Bone marrow (tissue), 2 donors: ENCODE measurements around the gene TK2.

Experiments used
- DNase-seq, 2 donors: peaks; one replicate each; lab custom pipeline; 2025; lab: John Stamatoyannopoulos, UW

The TK2 gene

DNA sequence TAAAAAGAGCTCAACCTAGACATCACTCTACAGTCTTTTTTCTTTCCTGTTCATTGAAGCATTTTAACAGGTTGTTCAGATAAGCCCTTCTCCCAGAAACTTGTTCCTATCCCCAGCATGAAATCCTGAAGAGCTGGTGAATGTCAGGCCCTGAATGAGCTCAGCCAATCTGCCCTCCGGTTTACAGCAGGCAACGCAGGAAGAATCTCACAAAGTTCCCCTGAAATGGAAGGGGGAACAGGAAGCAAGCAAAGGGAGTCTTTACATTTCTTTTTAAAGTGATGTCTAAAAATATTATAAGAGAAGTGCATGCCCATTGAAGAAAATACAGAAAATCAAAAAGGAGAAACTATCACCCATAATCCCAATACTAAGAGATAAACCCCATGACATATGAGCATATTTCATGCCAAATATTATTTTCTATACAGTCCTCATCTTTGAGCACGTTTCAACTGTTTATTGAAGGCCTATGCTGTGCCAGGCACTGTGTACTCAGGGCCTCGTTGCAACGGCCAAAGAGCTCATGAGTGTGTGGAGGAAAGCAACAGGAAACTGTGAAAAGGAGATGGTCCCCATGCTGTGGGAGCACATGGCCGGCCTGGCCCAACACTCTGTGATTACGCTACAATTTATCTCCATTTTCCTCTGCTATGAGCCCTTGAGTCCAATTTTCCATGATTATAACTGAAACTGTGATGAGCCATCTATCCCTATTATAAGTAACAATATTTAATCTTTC lies 5.7 kb downstream of the TK2 start:
- DNase-seq = no peak

DNA sequence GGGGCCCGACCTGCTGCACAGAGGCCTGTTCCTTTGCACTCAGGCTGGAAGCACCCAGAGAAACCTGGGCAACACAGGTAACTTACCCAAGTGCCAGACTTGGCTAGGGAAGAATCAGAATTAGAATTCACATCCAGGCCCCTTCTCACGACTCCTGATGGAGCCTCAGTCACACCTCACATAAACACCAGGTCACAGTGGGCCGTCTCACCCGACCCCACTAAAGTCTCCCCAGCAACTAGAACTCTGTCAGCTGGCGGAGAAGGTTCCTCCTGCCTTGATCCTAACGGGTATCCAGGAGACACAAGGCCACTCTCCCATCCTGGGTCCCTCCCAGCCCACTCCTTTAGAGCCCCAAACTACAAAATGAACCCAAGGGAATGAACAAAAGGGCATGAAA lies 6.4 kb downstream of the TK2 start:
- no peak for DNase-seq

DNA sequence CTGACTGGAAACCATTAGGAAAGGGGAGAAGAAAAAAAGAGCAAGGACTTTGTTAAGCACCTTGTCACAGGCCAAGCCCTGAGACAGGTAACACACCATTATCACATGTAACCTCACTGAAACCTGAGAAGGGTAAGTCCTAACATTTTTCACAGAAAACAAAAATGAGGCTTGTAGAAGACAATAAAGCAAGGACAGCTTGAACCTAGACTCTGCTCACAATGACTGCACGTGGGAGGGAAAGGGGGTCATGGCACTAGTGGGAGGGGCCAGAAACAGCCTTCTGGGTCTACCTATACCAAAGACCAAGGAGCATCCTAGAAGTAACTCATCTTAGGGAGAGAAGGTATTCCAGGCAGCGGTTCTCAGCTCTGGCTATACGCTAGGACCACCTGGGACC lies 7.5 kb downstream of the TK2 start:
- no peak for DNase-seq

DNA sequence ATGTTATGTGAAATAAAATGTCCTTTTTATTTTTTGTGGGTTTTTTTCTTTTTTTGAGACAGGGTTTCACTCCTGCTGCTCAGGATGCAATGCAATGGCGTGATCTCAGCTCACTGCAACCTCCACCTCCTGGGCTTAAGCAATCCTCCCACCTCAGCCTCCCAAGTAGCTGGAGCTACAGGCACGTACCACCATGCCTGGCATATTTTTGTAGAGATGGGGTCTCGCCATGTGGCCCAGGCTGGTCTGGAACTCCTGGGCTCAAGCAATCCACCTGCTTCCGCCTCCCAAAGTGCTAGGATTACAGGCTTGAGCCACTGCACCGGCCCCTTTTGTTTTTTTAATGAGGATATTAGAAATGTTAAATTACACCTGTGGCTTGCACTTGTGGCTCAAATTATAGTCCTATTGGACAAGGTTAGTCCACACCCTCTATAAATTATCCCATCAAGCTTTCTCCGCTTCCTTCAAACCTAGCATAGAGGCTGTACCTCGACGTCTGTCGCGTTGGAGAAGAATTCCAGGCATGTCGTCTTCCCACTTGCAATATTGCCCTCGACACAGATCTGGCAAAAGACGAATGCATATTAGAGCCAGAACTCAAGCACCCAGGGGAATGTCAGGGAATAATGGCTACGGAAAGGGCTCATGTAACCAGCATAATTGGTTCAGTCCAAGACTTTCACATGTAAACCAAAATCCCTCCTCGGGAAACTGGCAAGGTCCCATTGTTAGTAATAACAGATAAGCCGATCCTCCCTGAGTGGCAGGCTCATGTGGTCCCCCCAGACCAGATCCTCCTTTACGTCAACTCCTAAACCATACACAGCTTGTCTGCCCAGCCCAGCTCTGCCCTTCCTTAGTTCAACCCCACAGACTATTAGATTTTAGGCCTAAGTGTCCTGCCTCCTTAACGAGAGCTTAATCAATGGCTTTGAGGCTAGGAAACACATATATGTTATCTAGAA lies 8.2 kb downstream of the TK2 start:
- DNase-seq = no peak

DNA sequence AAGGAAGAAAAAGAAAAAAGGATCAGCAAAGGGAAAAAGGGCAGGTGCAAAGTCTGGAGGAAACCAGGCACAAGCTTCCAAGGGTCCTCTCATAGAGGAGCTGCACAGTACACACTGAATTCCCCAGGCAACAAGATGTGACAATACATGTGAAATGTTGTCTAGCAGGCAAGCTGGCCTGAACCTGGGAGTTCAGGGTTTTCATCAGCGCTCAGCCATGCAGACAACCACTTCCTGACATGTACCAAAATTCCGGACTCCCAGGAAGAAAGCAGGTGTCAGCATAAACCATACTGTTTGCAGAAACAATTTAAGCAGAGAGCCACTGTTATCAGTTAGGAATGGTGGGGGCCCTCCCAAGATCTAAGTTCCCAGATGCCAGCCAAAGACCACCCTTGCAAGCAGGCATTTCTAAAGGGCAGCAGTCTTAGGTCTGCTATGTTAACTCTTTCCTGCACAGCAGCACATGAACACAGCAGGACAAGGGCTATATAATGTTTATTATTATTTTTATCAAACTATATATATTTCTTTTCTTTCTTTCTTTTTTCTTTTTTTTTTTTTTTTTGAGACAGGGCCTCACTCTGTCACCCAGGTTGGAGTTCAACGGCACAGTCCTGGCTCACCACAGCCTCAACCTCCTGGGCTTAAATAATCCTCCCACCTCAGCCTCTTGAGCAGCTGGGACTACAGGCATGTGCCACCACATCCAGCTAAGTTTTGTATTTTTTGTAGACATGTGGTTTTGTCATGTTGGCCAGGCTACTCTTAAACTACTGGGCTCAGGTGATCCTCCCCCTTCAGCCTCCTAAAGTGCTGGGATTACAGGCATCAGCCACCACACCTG lies 10.1 kb downstream of the TK2 start:
- DNase-seq = no peak

DNA sequence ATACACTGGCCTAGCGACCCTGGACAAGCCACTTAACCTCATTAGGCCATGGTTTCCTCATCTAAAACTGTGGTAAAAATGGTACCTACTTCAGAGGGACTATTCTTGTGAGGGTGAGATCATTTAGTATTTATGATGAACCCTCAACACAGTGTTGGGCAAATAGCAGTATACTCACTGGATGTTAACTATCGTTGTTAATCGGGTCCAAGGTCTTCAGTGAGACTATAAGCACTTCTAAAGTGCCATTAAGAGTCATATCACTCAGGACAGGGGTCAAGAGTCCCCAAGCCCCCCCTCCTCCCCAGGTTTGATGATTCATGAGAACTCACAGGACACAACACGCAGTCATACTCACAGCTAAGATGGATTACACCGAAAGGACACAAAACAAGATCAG lies 11.0 kb downstream of the TK2 start:
- DNase-seq = no peak

DNA sequence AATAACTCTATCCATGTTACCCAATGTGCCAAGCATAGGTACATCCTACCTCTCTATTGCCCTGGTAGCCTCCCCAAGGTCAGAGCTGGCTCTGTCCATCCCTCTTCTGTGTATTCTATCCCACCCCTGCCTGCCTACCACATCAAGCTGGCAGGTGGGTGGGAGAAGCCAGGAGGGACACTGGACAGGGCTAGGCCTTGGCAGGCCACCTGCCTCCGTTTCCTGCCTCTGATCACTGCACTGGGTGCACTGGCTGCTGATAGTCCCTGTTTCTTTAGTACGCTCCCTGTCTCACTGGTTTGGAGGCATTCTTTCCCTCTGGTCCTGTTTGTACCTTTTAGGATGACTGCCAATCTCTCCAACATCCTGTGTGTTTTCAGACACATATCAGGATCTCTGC lies 12.7 kb downstream of the TK2 start:
- no peak for DNase-seq

DNA sequence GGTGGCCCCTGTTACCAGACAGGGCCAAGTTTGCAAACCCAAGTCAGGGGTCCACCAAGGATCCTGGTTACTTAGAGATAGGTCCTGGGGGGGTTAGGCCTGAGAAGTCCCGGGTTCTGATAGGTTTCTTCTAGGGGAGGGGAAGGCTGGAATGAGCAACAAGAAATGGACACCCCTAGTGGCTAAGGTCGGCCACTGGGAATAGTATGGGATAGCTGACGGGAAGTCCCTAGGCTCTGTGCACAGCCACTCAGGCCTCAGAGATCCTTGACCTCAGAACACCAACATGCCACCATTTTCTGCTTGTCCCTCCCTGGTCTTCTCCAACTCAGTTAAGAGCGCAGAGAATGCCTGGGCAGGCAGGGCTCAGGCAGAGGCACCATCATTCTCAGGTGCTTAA lies 13.4 kb downstream of the TK2 start:
- no peak for DNase-seq

DNA sequence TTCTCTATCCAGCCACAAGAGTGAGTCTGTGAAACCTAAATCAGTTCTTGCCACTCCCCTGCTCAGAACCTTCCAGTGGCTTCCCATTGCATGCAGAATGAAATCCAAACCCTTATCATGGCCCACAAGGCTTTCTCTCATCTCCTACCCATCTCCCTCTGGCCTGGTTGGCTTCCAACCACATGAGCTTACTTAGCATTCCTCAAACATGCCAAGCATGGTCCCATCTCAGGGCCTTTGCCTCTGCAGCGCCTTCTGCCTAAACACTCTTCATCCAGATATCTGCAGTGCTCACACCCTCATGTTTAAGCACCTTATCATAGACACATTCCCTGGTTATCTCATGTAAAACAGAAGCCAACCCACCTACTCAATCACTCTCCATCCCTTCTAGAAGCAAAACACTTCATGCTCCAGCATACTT lies 15.5 kb downstream of the TK2 start:
- no peak for DNase-seq

DNA sequence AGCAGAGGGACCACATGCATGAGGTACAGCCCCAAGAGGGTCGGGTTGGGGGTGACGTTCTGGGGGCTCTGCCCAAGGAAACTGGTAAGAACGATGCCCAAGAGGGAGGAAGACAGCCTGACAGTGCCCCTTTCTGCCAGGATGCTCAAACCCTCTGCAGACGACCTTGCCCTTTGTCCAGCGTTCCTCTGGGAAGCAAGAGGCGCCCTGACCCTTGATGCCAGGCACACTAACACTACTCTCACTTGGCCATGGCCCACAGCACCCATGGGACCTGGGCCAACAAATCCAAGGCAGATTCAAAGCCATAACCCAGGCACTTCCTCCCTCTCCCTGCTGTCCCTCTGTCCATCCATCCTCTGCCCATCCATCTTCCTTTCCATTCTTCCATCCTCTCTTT lies 20.4 kb downstream of the TK2 start:
- no peak for DNase-seq

DNA sequence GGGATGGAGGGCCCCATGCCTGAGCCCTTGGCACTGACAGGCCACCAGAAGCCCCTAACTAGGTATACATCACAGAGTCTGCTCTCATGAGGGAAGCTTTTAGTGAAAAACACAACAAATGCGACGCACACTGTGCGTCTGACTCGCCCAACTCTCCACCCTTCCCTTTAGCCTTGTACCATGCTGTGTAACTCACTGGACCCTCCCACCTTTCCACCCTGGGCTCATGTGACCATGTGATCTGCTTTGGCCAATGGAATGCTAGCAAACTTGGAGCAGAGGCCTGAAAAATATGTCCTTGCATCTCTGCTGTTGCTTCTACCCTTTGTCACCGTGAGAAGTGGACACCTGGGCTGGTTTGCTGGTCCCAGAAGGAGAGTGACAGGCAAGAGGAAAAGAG lies 21.6 kb downstream of the TK2 start:
- no peak for DNase-seq

DNA sequence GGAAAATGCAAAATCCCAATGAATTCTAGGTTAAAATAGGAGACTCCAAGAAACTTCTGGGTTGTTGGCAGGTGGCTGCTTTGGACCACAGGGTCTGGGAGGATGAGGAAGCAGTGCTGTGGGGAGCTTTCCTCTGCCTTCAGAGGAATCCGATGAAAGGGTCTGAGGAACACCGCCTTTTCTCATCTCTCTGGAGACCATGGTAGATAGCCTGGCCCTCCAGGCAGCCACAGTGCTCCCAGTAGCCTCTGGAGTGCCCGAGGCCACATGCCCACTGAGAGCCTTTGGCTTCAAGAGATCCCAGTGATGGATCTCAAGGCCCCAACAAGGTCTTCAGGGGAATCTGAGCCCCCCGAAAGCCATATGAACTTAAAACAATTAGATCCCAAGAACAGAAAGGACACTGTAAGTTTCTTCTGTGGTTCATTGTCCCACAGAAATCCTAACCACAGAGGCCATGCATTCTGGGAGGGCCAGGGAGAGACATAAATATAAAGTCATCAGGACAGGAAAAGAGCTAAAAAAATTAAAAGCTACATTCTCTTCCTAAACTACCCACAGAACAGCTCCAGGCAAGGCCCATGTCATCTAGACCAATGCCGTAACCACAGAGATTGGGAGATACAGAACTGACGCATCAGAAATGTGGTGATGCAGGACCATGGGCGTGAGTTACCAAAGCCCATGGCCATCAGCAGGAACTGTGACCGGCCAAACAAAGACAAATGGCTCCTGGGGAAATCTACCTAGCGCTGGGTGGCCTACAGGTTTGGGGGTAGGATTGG lies 24.3 kb downstream of the TK2 start:
- DNase-seq = peak in 1 of 2 donors; percentile 37

DNA sequence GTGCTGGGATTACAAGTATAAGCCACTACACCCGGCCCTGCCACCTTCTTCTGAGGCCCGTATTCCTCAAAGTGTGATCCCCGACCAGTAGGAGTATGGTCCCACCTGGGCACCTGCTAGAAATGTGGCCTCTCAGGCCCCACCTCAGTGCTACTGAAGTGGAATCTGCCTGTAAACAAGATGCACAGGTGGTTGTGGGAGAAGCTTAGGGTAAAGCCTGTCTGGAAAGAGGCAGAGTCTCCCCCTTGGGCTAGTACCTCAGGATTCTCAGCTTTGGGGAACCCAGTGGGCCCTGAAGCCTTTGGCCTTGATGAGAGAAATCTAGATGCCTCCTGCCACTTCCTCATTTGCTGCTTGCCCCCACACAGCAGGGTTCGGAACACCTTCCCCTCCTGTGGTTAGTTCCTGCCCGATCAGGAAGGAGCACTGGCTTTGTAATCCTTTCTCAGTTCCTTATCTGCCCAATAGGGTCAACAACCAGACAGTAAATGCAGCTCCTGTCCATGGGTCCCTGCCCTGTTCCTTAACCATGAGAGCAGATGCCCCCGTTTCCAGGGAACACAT lies 25.2 kb downstream of the TK2 start:
- DNase-seq = peak; percentile 32 to 96

DNA sequence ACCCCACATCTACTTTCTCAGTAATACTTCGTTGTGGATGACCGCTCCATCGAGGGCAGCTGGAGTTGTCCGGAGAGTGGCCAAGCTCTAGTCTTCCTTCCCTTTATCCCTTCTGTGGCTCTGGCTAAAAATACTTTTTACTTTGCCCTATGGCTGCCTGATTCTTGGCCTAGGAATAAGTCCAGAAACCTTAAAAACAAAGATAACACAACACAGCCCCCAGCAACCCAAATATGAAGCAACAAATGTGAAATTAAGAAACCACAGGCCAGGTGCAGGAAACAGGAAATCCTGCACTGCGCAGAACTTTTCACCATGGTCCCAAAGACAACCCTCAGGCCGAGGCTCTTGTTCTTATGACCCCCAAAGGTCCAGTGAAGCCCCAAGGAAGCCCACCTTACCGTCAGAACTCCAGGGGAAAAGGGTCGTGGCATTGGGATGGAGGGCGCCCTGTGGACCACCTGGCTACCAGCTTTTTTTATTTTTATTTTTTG lies 26.0 kb downstream of the TK2 start:
- peak in 1 of 2 donors; percentile 78 for DNase-seq

DNA sequence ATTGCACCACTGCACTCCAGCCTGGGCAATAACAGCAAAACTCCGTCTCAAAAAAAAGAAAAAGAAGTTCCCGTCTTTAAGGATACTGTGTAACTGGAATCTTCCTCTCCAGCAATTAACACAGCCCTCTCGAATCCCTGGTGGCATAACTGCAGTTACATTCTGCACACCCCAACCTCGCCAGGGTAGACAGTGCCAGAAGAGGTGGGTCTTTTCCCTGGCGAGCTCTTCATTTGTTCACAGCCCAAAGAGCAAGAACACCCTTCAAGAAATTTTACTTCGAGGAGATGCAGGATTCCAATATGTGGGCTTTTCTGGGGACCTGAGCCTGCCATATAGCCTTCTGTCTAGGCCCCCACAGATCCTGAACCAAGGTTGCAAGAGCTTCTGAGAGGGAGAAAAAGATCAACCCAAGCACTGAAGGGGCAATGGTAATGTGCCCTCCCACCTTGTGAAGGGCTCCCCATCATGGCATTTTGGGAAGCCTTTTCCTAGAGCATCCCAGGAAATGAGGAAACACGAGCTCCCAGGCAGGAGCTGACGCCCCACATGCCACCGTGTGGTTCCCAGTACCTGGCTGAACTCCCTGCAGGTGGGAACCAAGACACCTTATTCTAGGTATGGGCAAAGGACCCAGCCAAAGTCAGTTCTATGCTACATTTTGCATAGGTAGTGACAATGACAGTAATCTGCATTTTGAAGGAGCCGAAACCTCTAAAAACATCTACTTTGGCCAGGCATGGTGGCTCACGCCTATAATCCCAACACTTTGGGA lies 26.9 kb downstream of the TK2 start:
- no peak for DNase-seq

DNA sequence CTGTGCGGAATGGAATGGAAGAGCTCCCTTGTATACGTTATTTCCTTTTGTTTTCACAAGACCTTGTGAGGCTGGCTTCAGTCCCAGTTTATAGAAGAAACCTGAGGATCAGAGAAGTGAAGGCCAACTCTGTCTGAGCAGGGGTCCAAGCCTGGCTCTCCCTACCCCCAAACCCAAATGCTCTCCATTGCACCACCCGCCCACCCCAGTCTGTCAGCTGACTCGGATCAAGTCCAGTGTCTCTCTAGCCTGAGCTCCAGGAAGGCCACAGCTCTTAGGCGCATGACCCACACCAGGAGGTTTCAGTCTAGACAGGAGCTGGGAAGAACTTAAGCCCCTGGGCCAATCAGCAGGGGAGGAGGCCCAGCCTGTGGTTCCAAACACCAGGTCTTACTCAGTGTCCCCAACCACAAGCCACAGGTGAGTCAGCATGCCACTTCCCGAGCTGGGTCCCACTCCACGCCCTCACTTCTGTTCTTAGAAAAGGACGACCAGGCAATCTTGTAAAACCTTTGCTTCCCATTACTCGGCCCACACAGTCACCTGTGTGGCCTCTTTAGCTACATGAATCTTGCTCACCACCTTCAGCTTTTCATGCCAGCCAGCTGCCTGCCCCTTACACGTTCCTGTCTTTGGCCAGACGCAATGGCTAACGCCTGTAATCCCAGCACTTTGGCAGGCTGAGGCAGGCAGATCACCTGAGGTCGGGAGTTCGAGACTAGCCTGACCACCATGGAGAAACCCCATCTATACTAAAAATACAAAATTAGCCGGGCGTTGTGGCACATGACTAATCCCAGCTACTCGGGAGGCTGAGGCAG lies 27.8 kb downstream of the TK2 start:
- DNase-seq = peak; percentile 47 to 86

DNA sequence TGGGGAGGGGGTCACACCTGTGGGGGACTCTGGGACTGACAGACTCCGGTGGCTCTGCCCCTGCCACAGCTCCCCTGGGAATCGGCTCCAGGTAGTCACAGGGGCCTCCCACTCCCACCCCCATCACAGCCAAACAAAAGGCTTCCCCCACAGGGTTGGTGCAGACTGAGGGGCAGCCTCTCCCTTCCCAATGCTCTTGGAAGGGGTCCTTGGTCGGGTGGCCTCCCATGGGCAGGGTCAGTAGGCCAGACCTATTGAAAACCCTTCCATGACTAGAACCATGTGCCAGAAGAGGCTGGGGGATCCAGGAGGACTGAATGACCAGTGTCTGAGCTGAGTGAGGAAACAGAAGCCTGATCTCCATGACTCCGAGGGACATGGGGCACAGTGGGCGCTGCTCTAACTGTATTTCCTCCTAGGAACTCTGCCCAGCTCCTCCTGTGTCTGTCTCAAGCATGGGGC lies 28.6 kb downstream of the TK2 start:
- DNase-seq = no peak

DNA sequence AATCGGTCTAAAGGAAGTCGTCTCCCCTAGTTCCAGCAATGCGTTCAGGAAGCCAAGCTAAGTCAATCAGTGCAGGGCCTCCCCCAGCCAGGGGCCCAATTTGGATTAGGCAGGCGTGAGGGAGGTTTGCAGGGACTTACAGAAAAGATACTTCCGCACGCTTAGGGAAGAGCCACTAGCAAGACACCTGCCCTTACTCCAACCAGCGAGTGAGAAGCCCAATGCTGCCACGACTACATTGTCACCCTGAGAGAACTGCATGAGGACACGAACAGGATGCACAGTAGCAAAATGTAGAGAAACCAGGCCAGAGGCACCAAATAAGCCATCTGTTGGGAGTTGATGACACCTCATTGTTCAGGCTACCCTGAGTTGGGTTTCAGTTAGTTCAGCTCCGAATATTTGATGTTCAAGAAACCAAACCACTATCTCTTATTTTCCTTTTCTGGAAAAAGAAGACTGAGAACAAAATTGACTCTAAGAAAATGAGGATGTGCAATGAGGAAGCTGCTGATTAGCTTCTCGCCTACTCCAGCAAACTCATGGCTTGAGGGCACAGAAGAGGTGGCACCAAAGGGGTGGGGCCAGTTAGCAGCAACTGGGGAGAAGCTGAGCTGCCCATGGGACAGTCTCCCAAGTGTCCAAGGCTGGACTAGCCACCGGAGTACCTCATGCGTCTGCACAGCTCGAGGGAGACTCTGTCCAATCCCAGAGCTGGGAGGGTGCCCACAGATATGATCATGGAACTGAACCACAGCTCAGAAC lies 29.3 kb downstream of the TK2 start:
- peak; percentile 14 to 44 for DNase-seq
